Upper lobe of right lung (tissue), 1 donor: ENCODE results near the gene ZDHHC18. TPM values are rescaled to one million over a fixed set of nuclear protein-coding genes. Genes with fewer than 3 reads are reported as not detected.

Experiments
- ATAC-seq: fragments of 200-7000 bp; cut with Tn5 transposase; one replicate; pipeline ENCODE4 v1.9.1; 2020; ENCODE audit warnings: mild to moderate bottlenecking, moderate library complexity
- DNase-seq: peaks from one replicate; pipeline ENCODE4 v3.0.0-alpha.2; 2020
- H3K27ac ChIP-seq: fragments of 200-600 bp; one replicate; pipeline ENCODE4 v1.8.0; 2022
- H3K27me3 ChIP-seq: fragments of 200-600 bp; one replicate; pipeline ENCODE4 v1.8.0; 2022; ENCODE audit warnings: mild to moderate bottlenecking
- H3K36me3 ChIP-seq: fragments of 200-600 bp; one replicate; pipeline ENCODE4 v1.8.0; 2022
- H3K4me1 ChIP-seq: fragments of 200-600 bp; one replicate; pipeline ENCODE4 v1.8.0; 2022
- H3K4me3 ChIP-seq: fragments of 200-600 bp; one replicate; pipeline ENCODE4 v1.8.0; 2022; ENCODE audit warnings: mild to moderate bottlenecking
- H3K9me3 ChIP-seq: fragments of 200-600 bp; one replicate; pipeline ENCODE4 v1.8.0; 2022
- CTCF ChIP-seq: fragments of 200-600 bp; IDR thresholded peaks from one replicate; pipeline ENCODE4 v1.8.0; 2022; ENCODE audit warnings: antibody characterized with exemption
- intact Hi-C: fragments of 100-400 bp; cut with DNase I; formaldehyde crosslinking; loops from one replicate; pipeline ENCODE4 v1.11.0; 2022
- total RNA-seq: library from RNA; stranded (reverse); fragmentation: NEBNext Ultra II Directional; extraction: Animal tissue kit (Norgen Biotek cat#: 25700); gene quantifications from one replicate; pipeline ENCODE4 v1.2.1, GENCODE V29; 2021
- donor health status: DM: no; HTN: yes; CAD: no; lungs with severe emphysema.

The ZDHHC18 gene
- total RNA-seq, 1 donor from 2014 or later = 26.2 TPM

- no peaks in the 10 kb centered on the region for H3K27me3 ChIP-seq
- no peaks in the 10 kb centered on the region for H3K4me1 ChIP-seq
- peaks cover 21% of the 10 kb centered on the region for H3K36me3 ChIP-seq
- no peak overlapping the region for H3K4me3 ChIP-seq
- DNase-seq (no peak), ATAC-seq (no peak)
- intact Hi-C loops = no loop called here
- no peak for TF ChIP-seq CTCF
- H3K9me3 ChIP-seq = no peaks in the 10 kb centered on the region
- no peak overlapping the region for H3K27ac ChIP-seq
Observed at GRCh38 chr1:26858160-26858559, 31.7 kb downstream of the ZDHHC18 start.

- H3K9me3 ChIP-seq = no peaks in the 10 kb centered on the region
- H3K4me1 ChIP-seq = peaks cover 4% of the 10 kb centered on the region
- H3K27ac ChIP-seq = no peak overlapping the region
- no peak overlapping the region for H3K4me3 ChIP-seq
- no peak for DNase-seq
- H3K36me3 ChIP-seq = peaks cover 14% of the 10 kb centered on the region
- no peak for TF ChIP-seq CTCF
- H3K27me3 ChIP-seq = no peaks in the 10 kb centered on the region
- intact Hi-C loops = no loop called here
- no peak for ATAC-seq
Observed at GRCh38 chr1:26858891-26859640, 32.6 kb downstream of the ZDHHC18 start.

- intact Hi-C loops = no loop called here
- Histone ChIP-seq H3K27ac (no peak overlapping the region), H3K4me3 (no peak overlapping the region), H3K4me1 (peaks cover 13% of the 10 kb centered on the region), H3K27me3 (no peaks in the 10 kb centered on the region), H3K9me3 (no peaks in the 10 kb centered on the region), H3K36me3 (peaks cover under 1% of the 10 kb centered on the region)
- TF ChIP-seq CTCF = no peak
- DNase-seq (no peak), ATAC-seq (no peak)
Observed at GRCh38 chr1:26861286-26861701, 34.8 kb downstream of the ZDHHC18 start.

GRCh38 chr1:26861889-26862378 is 35.4 kb downstream of the ZDHHC18 start:
- Histone ChIP-seq H3K36me3 (no peaks in the 10 kb centered on the region), H3K4me1 (peaks cover 13% of the 10 kb centered on the region), H3K27me3 (no peaks in the 10 kb centered on the region), H3K4me3 (no peak overlapping the region), H3K9me3 (no peaks in the 10 kb centered on the region), H3K27ac (peak overlapping the region; percentile 78)
- DNase-seq = peak; percentile 73
- intact Hi-C loops = no loop called here
- ATAC-seq = no peak
- TF ChIP-seq CTCF = no peak

GRCh38 chr1:26862781-26863684 is 36.5 kb downstream of the ZDHHC18 start, which contains the start of gene SFN:
TSS of gene SFN (plus strand) at chr1:26863149. CDS start at chr1:26863213, 64 bp downstream.
- DNase-seq (peak; percentile 92), ATAC-seq (peak; percentile 75)
- Histone ChIP-seq H3K27ac (peak within 1 kb of the TSS; percentile 87), H3K4me3 (peak within 1 kb of the TSS; percentile 64), H3K36me3 (no peaks in the 10 kb centered on the region), H3K9me3 (no peaks in the 10 kb centered on the region), H3K27me3 (no peaks in the 10 kb centered on the region), H3K4me1 (peaks cover 13% of the 10 kb centered on the region)
- peak; percentile 40 for TF ChIP-seq CTCF
- intact Hi-C loops = no loop called here
